Panc1 (cell line): ENCODE measurements around the gene TMEM271. TPM values are rescaled to one million over a fixed set of nuclear protein-coding genes. Genes with fewer than 3 reads are reported as not detected.
"Not testable (repeated sequence)": the region's sequence is repeated elsewhere in the genome, so short reads cannot be mapped to it uniquely, and the experiment has no call there.

Experiments used
- ATAC-seq: fragments of 200-7000 bp; cut with Tn5 transposase; 2 replicates; pipeline ENCODE4 v1.9.1; 2020; ENCODE audit warnings: mild to moderate bottlenecking, moderate library complexity
- BruUV-seq: library from RNA; stranded (reverse); fragments of 400-500 nt; replicated peaks from 2 replicates; lab custom pipeline; 2021; lab: Mats Ljungman, UMichigan
- CTCF ChIA-PET: fragments of 300-600 bp; sonication (Branson Sonifier 250); formaldehyde crosslinking; loops from one replicate; lab custom pipeline; 2022; ENCODE audit warnings: antibody characterized with exemption; lab: Charles Lee
- POLR2A ChIA-PET: fragments of 300-600 bp; sonication (Branson Sonifier 250); formaldehyde crosslinking; loops from one replicate; lab custom pipeline; 2022; ENCODE audit warnings: antibody characterized with exemption; lab: Charles Lee
- DNase-seq: peaks from one replicate; pipeline ENCODE4 v3.0.0-alpha.2; 2010; ENCODE audit warnings: low read depth, low spot score
- H3K27ac ChIP-seq: 2 replicates; pipeline ENCODE4 v1.5.1; 2011; ENCODE audit warnings: mild to moderate bottlenecking, low read length, inconsistent platforms
- H3K27me3 ChIP-seq: fragments of 200-500 bp; sonication (Bioruptor generic); 2 replicates; pipeline ENCODE4 v1.6.0; 2014; ENCODE audit warnings: low read length, inconsistent platforms; ENCODE audit not compliant: control insufficient read depth, insufficient read depth
- H3K36me3 ChIP-seq: fragments of 200-500 bp; sonication (Bioruptor generic); 2 replicates; pipeline ENCODE4 v1.5.1; 2014; ENCODE audit warnings: inconsistent platforms, mild to moderate bottlenecking, low read length, moderate library complexity; ENCODE audit not compliant: control insufficient read depth, insufficient read depth
- H3K4me1 ChIP-seq: 2 replicates; pipeline ENCODE4 v1.5.1; 2011; ENCODE audit warnings: inconsistent platforms, mild to moderate bottlenecking, low read length, moderate library complexity; ENCODE audit not compliant: control insufficient read depth, insufficient read depth
- H3K4me3 ChIP-seq, 2 experiments: 2 replicates each; pipeline ENCODE4 v1.5.1; 2011 to 2012; ENCODE audit warnings: low read depth in 2 of 2, low read length in 2 of 2, mild to moderate bottlenecking in 2 of 2, inconsistent platforms in 1 of 2, moderate library complexity in 1 of 2
- H3K9me3 ChIP-seq: fragments of 200-500 bp; sonication (Bioruptor generic); 2 replicates; pipeline ENCODE4 v1.5.1; 2014; ENCODE audit warnings: low read depth, mild to moderate bottlenecking, inconsistent platforms, low read length, moderate library complexity; ENCODE audit not compliant: control insufficient read depth, insufficient read depth
- CTCF ChIP-seq: fragments of 450-650 bp; IDR thresholded peaks from 2 replicates; pipeline ENCODE4 v1.5.1; 2017; ENCODE audit warnings: mild to moderate bottlenecking
- POLR2AphosphoS5 ChIP-seq: IDR thresholded peaks from 2 replicates; pipeline ENCODE4 v1.6.1; 2012; ENCODE audit warnings: mild to moderate bottlenecking, low read depth, low read length, moderate library complexity
- REST ChIP-seq, 2 experiments: IDR thresholded peaks; 2 replicates each; pipeline ENCODE4 v1.6.1; 2011 to 2012; ENCODE audit warnings: low read depth in 2 of 2, control low read depth in 1 of 2, low read length in 1 of 2, mild to moderate bottlenecking in 1 of 2, moderate library complexity in 1 of 2; ENCODE audit not compliant: insufficient read depth in 1 of 2
- SIN3A ChIP-seq: IDR thresholded peaks from 2 replicates; pipeline ENCODE4 v1.6.1; 2012; ENCODE audit warnings: low read depth, mild to moderate bottlenecking, low read length, moderate library complexity, borderline replicate concordance; ENCODE audit not compliant: insufficient read depth
- TCF7L2 ChIP-seq: IDR thresholded peaks from 2 replicates; pipeline ENCODE4 v1.6.1; 2011; ENCODE audit warnings: mild to moderate bottlenecking, low read depth, low read length, inconsistent platforms
- in situ Hi-C: cut with HindIII; loops from 2 replicates; pipeline ENCODE4 v1.10.0; 2016; ENCODE audit warnings: low sequenced_read_pairs, low pct_unique_long_range_greater_than_20kb
- intact Hi-C: fragments of 100-400 bp; cut with micrococcal nuclease; formaldehyde crosslinking; loops from one replicate; pipeline ENCODE4 v1.10.0; 2022; ENCODE audit not compliant: unreplicated experiment
- total RNA-seq: library from RNA; stranded (reverse); gene quantifications from one replicate; pipeline ENCODE4 v1.2.1, GENCODE V29; 2021; ENCODE audit not compliant: unreplicated experiment

The TMEM271 gene
- total RNA-seq, 1 experiment from 2014 or later, result not detected

- no TSS peak for BruUV-seq
- Histone ChIP-seq H3K4me1 (no peaks in the 10 kb centered on the region), H3K4me3 (no peak overlapping the region), H3K9me3 (no peaks in the 10 kb centered on the region), H3K36me3 (no peaks in the 10 kb centered on the region), H3K27me3 (no peaks in the 10 kb centered on the region; the same call in 1 of the 2 replicates), H3K27ac (no peak overlapping the region)
- TF ChIP-seq SIN3A, result no peak
- no peak for TF ChIP-seq TCF7L2
- no peak for TF ChIP-seq REST (IDR thresholded peaks at IDR 0.05; ENCODE audit: insufficient read depth in 1 of 2, low read depth in 2 of 2, low read length in 1 of 2)
- no peak for TF ChIP-seq CTCF
- no peak for TF ChIP-seq POLR2AphosphoS5
- no peak for DNase-seq
- intact Hi-C loops, result no loop called here
- no peak for ATAC-seq
- in situ Hi-C loops, result no loop called here
- ChIA-PET CTCF (no interaction called here), POLR2A (no interaction called here)
Observed at GRCh38 chr4:552019-552418, 24.1 kb downstream of the TMEM271 start.

- H3K9me3 ChIP-seq, in situ Hi-C loops, CTCF ChIA-PET: not testable (repeated sequence)
Observed at GRCh38 chr4:550268-550667, 25.8 kb downstream of the TMEM271 start.

GRCh38 chr4:548976-549375 lies 27.1 kb downstream of the TMEM271 start:
- Histone ChIP-seq H3K27ac (no peak overlapping the region), H3K4me3 (no peak overlapping the region), H3K9me3 (no peaks in the 10 kb centered on the region), H3K36me3 (no peaks in the 10 kb centered on the region), H3K27me3 (no peaks in the 10 kb centered on the region; the same call in 1 of the 2 replicates), H3K4me1 (no peaks in the 10 kb centered on the region)
- ATAC-seq (no peak), DNase-seq (no peak)
- TF ChIP-seq SIN3A (no peak), REST (IDR thresholded peaks at IDR 0.05; ENCODE audit: insufficient read depth in 1 of 2, low read depth in 2 of 2, low read length in 1 of 2) (no peak), POLR2AphosphoS5 (no peak), TCF7L2 (no peak)
- BruUV-seq, result no TSS peak
- in situ Hi-C loops (no loop called here), intact Hi-C loops (no loop called here)
- POLR2A ChIA-PET, result no interaction called here
- CTCF ChIA-PET, result no interaction called here

More at GRCh38 chr4:550268-550667, 25.8 kb downstream of the TMEM271 start:
- H3K4me3 ChIP-seq, DNase-seq, H3K27ac ChIP-seq, ATAC-seq, POLR2A ChIA-PET, intact Hi-C loops, BruUV-seq, H3K4me1 ChIP-seq, H3K36me3 ChIP-seq, H3K27me3 ChIP-seq: not testable (repeated sequence)
